ENCODE data around the gene DPEP2.

GRCh38 chr16:67977005-67977404 lies 22.3 kb downstream of the DPEP2 start:
- no peak for TF ChIP-seq POLR2A (IDR thresholded peaks at IDR 0.05)
- TF ChIP-seq, protein P1, sequence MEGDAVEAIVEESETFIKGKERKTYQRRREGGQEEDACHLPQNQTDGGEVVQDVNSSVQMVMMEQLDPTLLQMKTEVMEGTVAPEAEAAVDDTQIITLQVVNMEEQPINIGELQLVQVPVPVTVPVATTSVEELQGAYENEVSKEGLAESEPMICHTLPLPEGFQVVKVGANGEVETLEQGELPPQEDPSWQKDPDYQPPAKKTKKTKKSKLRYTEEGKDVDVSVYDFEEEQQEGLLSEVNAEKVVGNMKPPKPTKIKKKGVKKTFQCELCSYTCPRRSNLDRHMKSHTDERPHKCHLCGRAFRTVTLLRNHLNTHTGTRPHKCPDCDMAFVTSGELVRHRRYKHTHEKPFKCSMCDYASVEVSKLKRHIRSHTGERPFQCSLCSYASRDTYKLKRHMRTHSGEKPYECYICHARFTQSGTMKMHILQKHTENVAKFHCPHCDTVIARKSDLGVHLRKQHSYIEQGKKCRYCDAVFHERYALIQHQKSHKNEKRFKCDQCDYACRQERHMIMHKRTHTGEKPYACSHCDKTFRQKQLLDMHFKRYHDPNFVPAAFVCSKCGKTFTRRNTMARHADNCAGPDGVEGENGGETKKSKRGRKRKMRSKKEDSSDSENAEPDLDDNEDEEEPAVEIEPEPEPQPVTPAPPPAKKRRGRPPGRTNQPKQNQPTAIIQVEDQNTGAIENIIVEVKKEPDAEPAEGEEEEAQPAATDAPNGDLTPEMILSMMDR (IDR thresholded peaks at IDR 0.05), result no peak
